ENCODE data around the gene MBNL1.

- TF ChIP-seq ZNF146 (tag by site-specific recombination; IDR thresholded peaks at IDR 0.05), result no peak
- no peak for TF ChIP-seq PRDM10 (tag by site-specific recombination; IDR thresholded peaks at IDR 0.05)
- TF ChIP-seq CTCF (tag by site-specific recombination; IDR thresholded peaks at IDR 0.05), result no peak
- no peak for TF ChIP-seq GLIS2 (tag by site-specific recombination; IDR thresholded peaks at IDR 0.05)
- TF ChIP-seq ZNF157 (tag by site-specific recombination; IDR thresholded peaks at IDR 0.05), result no peak
- TF ChIP-seq TRIM28 (IDR thresholded peaks at IDR 0.05; ENCODE audit: borderline replicate concordance, low read length), result no peak
Observed at GRCh38 chr3:152426393-152426792, 157.7 kb downstream of the MBNL1 start.

Data from HEK293 (cell line).